NCI-H1417 (cell line): ENCODE data around the gene RPS5.
A peak's percentile ranks its signal among the peaks of the same experiment; 100 is the strongest.
"Not testable (repeated sequence)": the region's sequence is repeated elsewhere in the genome, so short reads cannot be mapped to it uniquely, and the experiment has no call there.

ENCODE experiments used
- DNase-seq, 3 experiments: peaks; one replicate each; lab custom pipeline; 2025; lab: John Stamatoyannopoulos, UW

The RPS5 gene

GRCh38 chr19:58386576-58387337, at the start of gene RPS5:
Gene RPS5, plus strand, starts transcription at chr19:58387269. Its CDS starts 869 bp downstream, at chr19:58388138.
- DNase-seq: peak; percentile 92 to 98 (median 98)

GRCh38 chr19:58338336-58338735, 48.7 kb upstream of the RPS5 start:
- no peak for DNase-seq

GRCh38 chr19:58338825-58339558, 48.1 kb upstream of the RPS5 start:
- DNase-seq: no peak

- no peak for DNase-seq
Observed at GRCh38 chr19:58345558-58345957, 41.5 kb upstream of the RPS5 start.

GRCh38 chr19:58346961-58347929, 39.8 kb upstream of the RPS5 start:
- peak; percentile 71 to 84 (median 82) for DNase-seq

GRCh38 chr19:58348080-58348479, 39.0 kb upstream of the RPS5 start:
- not testable (repeated sequence) for DNase-seq

- no peak for DNase-seq
Observed at GRCh38 chr19:58349590-58349989, 37.5 kb upstream of the RPS5 start.

GRCh38 chr19:58350001-58350861, 36.8 kb upstream of the RPS5 start:
- no peak for DNase-seq

GRCh38 chr19:58350871-58351557, 36.1 kb upstream of the RPS5 start:
- no peak for DNase-seq

- no peak for DNase-seq
Observed at GRCh38 chr19:58351558-58351878, 35.6 kb upstream of the RPS5 start.

- no peak for DNase-seq
Observed at GRCh38 chr19:58351990-58352755, 34.9 kb upstream of the RPS5 start.

GRCh38 chr19:58352760-58353671, 34.1 kb upstream of the RPS5 start, which contains the start of gene A1BG:
Gene A1BG, minus strand, starts transcription at chr19:58353492. Its CDS starts 55 bp downstream, at chr19:58353437.
- DNase-seq: no peak

GRCh38 chr19:58353717-58354477, 33.2 kb upstream of the RPS5 start:
- DNase-seq: no peak

GRCh38 chr19:58354478-58355030, 32.5 kb upstream of the RPS5 start:
- DNase-seq: no peak

- DNase-seq: no peak
Observed at GRCh38 chr19:58355215-58355796, 31.8 kb upstream of the RPS5 start.

GRCh38 chr19:58355908-58356765, 30.9 kb upstream of the RPS5 start:
- DNase-seq: no peak
